Measurements from ENCODE around the gene NAA50. TPM values are rescaled to one million over a fixed set of nuclear protein-coding genes. Genes with fewer than 3 reads are reported as not detected.
A peak's percentile ranks its signal among the peaks of the same experiment; 100 is the strongest.

The NAA50 gene
- total and polyA plus RNA-seq, 2 of the 13 experiments (the other 11 are each of a cell fraction or from before 2014, with no cell fraction given): 30.2 to 233 TPM

DNA sequence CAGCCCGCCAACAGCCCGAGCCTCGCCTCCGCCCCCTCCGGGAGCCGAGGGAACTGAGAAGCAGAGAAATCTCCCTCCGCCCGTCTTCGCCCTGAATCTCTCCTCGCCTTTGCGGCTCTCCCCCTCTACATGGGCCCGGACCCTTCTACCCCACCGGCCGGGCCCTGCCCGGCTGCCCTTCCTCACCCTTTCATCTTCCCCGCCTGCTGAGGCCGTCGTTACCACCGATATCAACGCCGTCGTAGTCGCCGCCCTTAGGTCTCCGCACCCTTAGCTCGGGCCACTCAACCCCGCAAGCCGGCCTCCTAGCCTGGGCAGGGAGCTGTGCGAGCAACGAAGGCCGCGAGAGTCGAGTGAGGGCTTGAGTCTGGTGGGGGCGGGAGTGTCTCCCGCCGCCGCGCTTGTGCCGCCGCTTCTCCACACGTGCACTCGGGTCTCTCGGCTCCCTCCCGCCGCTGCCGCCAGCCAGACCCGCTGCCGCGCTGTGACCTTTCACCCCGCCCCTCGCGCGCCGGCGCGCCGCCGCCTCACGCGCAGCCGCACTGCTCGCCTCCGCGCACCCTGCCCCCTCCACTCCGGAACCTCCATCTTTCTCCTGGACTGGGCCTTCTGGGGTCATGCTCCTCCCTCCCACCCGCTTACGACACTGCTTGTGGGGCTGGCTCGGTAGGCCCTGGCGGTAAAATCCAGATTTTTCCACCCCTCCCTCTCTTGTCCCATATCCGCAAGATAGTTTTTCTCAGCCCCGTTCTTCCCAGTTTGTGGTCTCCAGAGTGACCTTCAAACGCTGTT lies at the start of gene NAA50 (continued):
- TF ChIP-seq, protein P1, sequence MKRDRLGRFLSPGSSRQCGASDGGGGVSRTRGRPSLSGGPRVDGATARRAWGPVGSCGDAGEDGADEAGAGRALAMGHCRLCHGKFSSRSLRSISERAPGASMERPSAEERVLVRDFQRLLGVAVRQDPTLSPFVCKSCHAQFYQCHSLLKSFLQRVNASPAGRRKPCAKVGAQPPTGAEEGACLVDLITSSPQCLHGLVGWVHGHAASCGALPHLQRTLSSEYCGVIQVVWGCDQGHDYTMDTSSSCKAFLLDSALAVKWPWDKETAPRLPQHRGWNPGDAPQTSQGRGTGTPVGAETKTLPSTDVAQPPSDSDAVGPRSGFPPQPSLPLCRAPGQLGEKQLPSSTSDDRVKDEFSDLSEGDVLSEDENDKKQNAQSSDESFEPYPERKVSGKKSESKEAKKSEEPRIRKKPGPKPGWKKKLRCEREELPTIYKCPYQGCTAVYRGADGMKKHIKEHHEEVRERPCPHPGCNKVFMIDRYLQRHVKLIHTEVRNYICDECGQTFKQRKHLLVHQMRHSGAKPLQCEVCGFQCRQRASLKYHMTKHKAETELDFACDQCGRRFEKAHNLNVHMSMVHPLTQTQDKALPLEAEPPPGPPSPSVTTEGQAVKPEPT (CRISPR knock-in tag; IDR thresholded peaks at IDR 0.05; ENCODE audit: low read depth): no peak
- TF ChIP-seq, protein P2, sequence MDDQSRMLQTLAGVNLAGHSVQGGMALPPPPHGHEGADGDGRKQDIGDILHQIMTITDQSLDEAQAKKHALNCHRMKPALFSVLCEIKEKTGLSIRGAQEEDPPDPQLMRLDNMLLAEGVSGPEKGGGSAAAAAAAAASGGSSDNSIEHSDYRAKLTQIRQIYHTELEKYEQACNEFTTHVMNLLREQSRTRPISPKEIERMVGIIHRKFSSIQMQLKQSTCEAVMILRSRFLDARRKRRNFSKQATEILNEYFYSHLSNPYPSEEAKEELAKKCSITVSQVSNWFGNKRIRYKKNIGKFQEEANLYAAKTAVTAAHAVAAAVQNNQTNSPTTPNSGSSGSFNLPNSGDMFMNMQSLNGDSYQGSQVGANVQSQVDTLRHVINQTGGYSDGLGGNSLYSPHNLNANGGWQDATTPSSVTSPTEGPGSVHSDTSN (CRISPR knock-in tag; IDR thresholded peaks at IDR 0.05; ENCODE audit: borderline replicate concordance): no peak
- no peak for TF ChIP-seq SUZ12 (IDR thresholded peaks at IDR 0.05; ENCODE audit: low read depth, low read length)
- TF ChIP-seq, protein P3, sequence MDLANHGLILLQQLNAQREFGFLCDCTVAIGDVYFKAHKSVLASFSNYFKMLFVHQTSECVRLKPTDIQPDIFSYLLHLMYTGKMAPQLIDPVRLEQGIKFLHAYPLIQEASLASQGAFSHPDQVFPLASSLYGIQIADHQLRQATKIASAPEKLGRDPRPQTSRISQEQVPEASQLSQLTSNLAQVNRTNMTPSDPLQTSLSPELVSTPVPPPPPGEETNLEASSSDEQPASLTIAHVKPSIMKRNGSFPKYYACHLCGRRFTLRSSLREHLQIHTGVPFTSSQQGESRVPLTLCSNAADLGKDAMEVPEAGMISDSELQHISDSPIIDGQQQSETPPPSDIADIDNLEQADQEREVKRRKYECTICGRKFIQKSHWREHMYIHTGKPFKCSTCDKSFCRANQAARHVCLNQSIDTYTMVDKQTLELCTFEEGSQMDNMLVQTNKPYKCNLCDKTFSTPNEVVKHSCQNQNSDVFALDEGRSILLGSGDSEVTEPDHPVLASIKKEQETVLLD (CRISPR knock-in tag; IDR thresholded peaks at IDR 0.05; ENCODE audit: low read depth): no peak; the same call in none of the 2 replicates
- TF ChIP-seq, protein P4, sequence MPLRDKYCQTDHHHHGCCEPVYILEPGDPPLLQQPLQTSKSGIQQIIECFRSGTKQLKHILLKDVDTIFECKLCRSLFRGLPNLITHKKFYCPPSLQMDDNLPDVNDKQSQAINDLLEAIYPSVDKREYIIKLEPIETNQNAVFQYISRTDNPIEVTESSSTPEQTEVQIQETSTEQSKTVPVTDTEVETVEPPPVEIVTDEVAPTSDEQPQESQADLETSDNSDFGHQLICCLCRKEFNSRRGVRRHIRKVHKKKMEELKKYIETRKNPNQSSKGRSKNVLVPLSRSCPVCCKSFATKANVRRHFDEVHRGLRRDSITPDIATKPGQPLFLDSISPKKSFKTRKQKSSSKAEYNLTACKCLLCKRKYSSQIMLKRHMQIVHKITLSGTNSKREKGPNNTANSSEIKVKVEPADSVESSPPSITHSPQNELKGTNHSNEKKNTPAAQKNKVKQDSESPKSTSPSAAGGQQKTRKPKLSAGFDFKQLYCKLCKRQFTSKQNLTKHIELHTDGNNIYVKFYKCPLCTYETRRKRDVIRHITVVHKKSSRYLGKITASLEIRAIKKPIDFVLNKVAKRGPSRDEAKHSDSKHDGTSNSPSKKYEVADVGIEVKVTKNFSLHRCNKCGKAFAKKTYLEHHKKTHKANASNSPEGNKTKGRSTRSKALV (CRISPR knock-in tag; IDR thresholded peaks at IDR 0.05): no peak
- no peak for TF ChIP-seq ZNF10 (CRISPR knock-in tag; IDR thresholded peaks at IDR 0.05; ENCODE audit: borderline replicate concordance, low read depth)
- peak; percentile 57 for TF ChIP-seq HNRNPK (IDR thresholded peaks at IDR 0.05; ENCODE audit: low read depth, low read length, poor library complexity, severe bottlenecking)
- TF ChIP-seq ZBTB3 (CRISPR knock-in tag; IDR thresholded peaks at IDR 0.05; ENCODE audit: borderline replicate concordance, low read depth): no peak
- TF ChIP-seq ZNF652 (CRISPR knock-in tag; IDR thresholded peaks at IDR 0.05; ENCODE audit: borderline replicate concordance, low read depth): no peak
- no peak for TF ChIP-seq ZNF83 (CRISPR knock-in tag; IDR thresholded peaks at IDR 0.05; ENCODE audit: borderline replicate concordance)
- no peak for TF ChIP-seq GTF3A (CRISPR knock-in tag; conservative IDR thresholded peaks at IDR 0.05)
- TF ChIP-seq, protein P5, sequence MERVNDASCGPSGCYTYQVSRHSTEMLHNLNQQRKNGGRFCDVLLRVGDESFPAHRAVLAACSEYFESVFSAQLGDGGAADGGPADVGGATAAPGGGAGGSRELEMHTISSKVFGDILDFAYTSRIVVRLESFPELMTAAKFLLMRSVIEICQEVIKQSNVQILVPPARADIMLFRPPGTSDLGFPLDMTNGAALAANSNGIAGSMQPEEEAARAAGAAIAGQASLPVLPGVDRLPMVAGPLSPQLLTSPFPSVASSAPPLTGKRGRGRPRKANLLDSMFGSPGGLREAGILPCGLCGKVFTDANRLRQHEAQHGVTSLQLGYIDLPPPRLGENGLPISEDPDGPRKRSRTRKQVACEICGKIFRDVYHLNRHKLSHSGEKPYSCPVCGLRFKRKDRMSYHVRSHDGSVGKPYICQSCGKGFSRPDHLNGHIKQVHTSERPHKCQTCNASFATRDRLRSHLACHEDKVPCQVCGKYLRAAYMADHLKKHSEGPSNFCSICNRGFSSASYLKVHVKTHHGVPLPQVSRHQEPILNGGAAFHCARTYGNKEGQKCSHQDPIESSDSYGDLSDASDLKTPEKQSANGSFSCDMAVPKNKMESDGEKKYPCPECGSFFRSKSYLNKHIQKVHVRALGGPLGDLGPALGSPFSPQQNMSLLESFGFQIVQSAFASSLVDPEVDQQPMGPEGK (CRISPR knock-in tag; IDR thresholded peaks at IDR 0.05): peak; percentile 80
- TF ChIP-seq RBFOX2 (IDR thresholded peaks at IDR 0.05; ENCODE audit: low read depth, low read length): peak; percentile 94
- TF ChIP-seq TCF7 (IDR thresholded peaks at IDR 0.05; ENCODE audit: low read depth): no peak
- TF ChIP-seq ZNF260 (CRISPR knock-in tag; IDR thresholded peaks at IDR 0.05; ENCODE audit: borderline replicate concordance, low read depth): no peak
- peak; percentile 79 for TF ChIP-seq SAFB2 (CRISPR knock-in tag; IDR thresholded peaks at IDR 0.05; ENCODE audit: borderline replicate concordance, low read depth)
- no peak for TF ChIP-seq ZNF564 (CRISPR knock-in tag; IDR thresholded peaks at IDR 0.05)
- TF ChIP-seq, protein P6, sequence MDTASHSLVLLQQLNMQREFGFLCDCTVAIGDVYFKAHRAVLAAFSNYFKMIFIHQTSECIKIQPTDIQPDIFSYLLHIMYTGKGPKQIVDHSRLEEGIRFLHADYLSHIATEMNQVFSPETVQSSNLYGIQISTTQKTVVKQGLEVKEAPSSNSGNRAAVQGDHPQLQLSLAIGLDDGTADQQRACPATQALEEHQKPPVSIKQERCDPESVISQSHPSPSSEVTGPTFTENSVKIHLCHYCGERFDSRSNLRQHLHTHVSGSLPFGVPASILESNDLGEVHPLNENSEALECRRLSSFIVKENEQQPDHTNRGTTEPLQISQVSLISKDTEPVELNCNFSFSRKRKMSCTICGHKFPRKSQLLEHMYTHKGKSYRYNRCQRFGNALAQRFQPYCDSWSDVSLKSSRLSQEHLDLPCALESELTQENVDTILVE (CRISPR knock-in tag; IDR thresholded peaks at IDR 0.05): no peak

All from HepG2 (cell line).